H1 (cell line): ENCODE results near the gene GMEB2. TPM values are rescaled to one million over a fixed set of nuclear protein-coding genes. Genes with fewer than 3 reads are reported as not detected.

Source experiments
- CTCF ChIA-PET: fragments of 300-600 bp; sonication (Branson Sonifier 250); formaldehyde crosslinking; loops from one replicate; lab custom pipeline; 2021; ENCODE audit not compliant: partially characterized antibody; lab: Charles Lee
- POLR2A ChIA-PET: fragments of 300-600 bp; sonication (Branson Sonifier 250); formaldehyde crosslinking; loops from one replicate; lab custom pipeline; 2021; ENCODE audit warnings: inconsistent platforms; ENCODE audit not compliant: partially characterized antibody; lab: Charles Lee
- DNase-seq, 2 experiments: peaks; one replicate each; pipeline versions ENCODE4 v3.0.0 to v3.0.0-alpha.2; 2010 to 2022; ENCODE audit warnings: low spot score in 2 of 2, low read depth in 1 of 2, mixed read lengths in 1 of 2
- FAIRE-seq: peaks from 2 replicates; lab custom pipeline; 2011; peaks lifted over from hg19 to GRCh38; lab: Jason Lieb, UNC
- H2AFZ ChIP-seq: 2 replicates; pipeline ENCODE4 v1.8.1; 2012; ENCODE audit warnings: low read length, inconsistent platforms
- H2AK5ac ChIP-seq: 2 replicates; pipeline ENCODE4 v1.6.1; 2013; ENCODE audit warnings: low read depth, low read length
- H2BK120ac ChIP-seq: replicated peaks from 2 replicates; pipeline ENCODE3; 2013; ENCODE audit warnings: low read depth, low read length, inconsistent platforms
- H2BK12ac ChIP-seq: 2 replicates; pipeline ENCODE4 v1.6.1; 2013; ENCODE audit warnings: low read depth, low read length
- H2BK15ac ChIP-seq: 2 replicates; pipeline ENCODE4 v1.6.1; 2013; ENCODE audit warnings: low read length
- H2BK20ac ChIP-seq: 2 replicates; pipeline ENCODE4 v1.6.1; 2013; ENCODE audit warnings: low read length
- H2BK5ac ChIP-seq: 2 replicates; pipeline ENCODE4 v1.6.1; 2013; ENCODE audit warnings: low read depth, low read length
- H3K14ac ChIP-seq: 2 replicates; pipeline ENCODE4 v1.6.1; 2013; ENCODE audit warnings: inconsistent platforms; ENCODE audit not compliant: insufficient read length
- H3K18ac ChIP-seq: 2 replicates; pipeline ENCODE4 v1.6.1; 2013; ENCODE audit warnings: low read length; ENCODE audit errors: extremely low read depth
- H3K23ac ChIP-seq: 2 replicates; pipeline ENCODE4 v1.6.1; 2013; ENCODE audit warnings: inconsistent platforms; ENCODE audit not compliant: insufficient read length
- H3K23me2 ChIP-seq: 2 replicates; pipeline ENCODE4 v1.6.1; 2013; ENCODE audit warnings: low read depth, low read length
- H3K27ac ChIP-seq: 2 replicates; pipeline ENCODE4 v1.6.1; 2011; ENCODE audit warnings: low read depth, low read length, inconsistent platforms
- H3K27me3 ChIP-seq, 4 experiments: replicated peaks in 1 of 4; 1 replicate in 1 of 4; 2 replicates in 3 of 4; pipeline versions ENCODE4 v1.6.1 to v1.8.1; 2011 to 2013; ENCODE audit warnings: low read length in 3 of 4, mild to moderate bottlenecking in 3 of 4, inconsistent platforms in 2 of 4, mixed read lengths in 2 of 4, moderate library complexity in 1 of 4; ENCODE audit not compliant: control insufficient read depth in 3 of 4, insufficient read depth in 3 of 4; ENCODE audit errors: extremely low read depth in 1 of 4
- H3K36me3 ChIP-seq, 4 experiments: 2 replicates each; pipeline versions ENCODE4 v1.6.1 to v1.8.1; 2011 to 2013; ENCODE audit warnings: mild to moderate bottlenecking in 4 of 4, low read length in 3 of 4, moderate library complexity in 2 of 4, control low read depth in 1 of 4, inconsistent platforms in 1 of 4; ENCODE audit not compliant: insufficient read depth in 4 of 4, control insufficient read depth in 2 of 4
- H3K4ac ChIP-seq: replicated peaks from 2 replicates; pipeline ENCODE3; 2013; ENCODE audit warnings: low read length, low read depth, mixed read lengths, inconsistent platforms; ENCODE audit not compliant: insufficient read length
- H3K4me1 ChIP-seq, 4 experiments: replicated peaks in 1 of 4; 1 replicate in 1 of 4; 2 replicates in 3 of 4; pipeline versions ENCODE4 v1.6.1 to v1.8.1; 2011 to 2013; ENCODE audit warnings: low read length in 3 of 4, inconsistent platforms in 2 of 4, mixed read lengths in 1 of 4; ENCODE audit not compliant: insufficient read depth in 4 of 4, control insufficient read depth in 3 of 4
- H3K4me2 ChIP-seq, 2 experiments: 2 replicates each; pipeline versions ENCODE4 v1.6.1 to v1.8.1; 2011 to 2013; ENCODE audit warnings: low read depth in 2 of 2, low read length in 2 of 2, control low read depth in 1 of 2, inconsistent platforms in 1 of 2, mild to moderate bottlenecking in 1 of 2; ENCODE audit not compliant: insufficient read depth in 1 of 2
- H3K4me3 ChIP-seq, 4 experiments: fragments of 200-600, 300-600 bp in 1 of 4; sonication (generic), shearing (Covaris generic), sonication (Bioruptor Twin) in 1 of 4; 2 replicates each; pipeline versions ENCODE4 v1.5.1 to v1.8.1; 2011 to 2016; ENCODE audit warnings: low read length in 4 of 4, low read depth in 3 of 4, control low read depth in 2 of 4, inconsistent platforms in 2 of 4, mild to moderate bottlenecking in 2 of 4, mixed read lengths in 1 of 4, moderate library complexity in 1 of 4; ENCODE audit not compliant: insufficient read depth in 2 of 4; ENCODE audit errors: extremely low read depth in 1 of 4
- H3K56ac ChIP-seq: replicated peaks from 2 replicates; pipeline ENCODE3; 2013; ENCODE audit warnings: low read depth, mild to moderate bottlenecking, mixed read lengths, low read length, inconsistent platforms; ENCODE audit not compliant: insufficient read length
- H3K79me1 ChIP-seq: 2 replicates; pipeline ENCODE4 v1.6.1; 2013; ENCODE audit warnings: low read depth, low read length, control low read depth
- H3K79me2 ChIP-seq, 2 experiments: 2 replicates each; pipeline versions ENCODE4 v1.6.1 to v1.8.1; 2012 to 2013; ENCODE audit warnings: low read length in 2 of 2, mild to moderate bottlenecking in 2 of 2, inconsistent platforms in 1 of 2; ENCODE audit not compliant: insufficient read depth in 2 of 2, control insufficient read depth in 1 of 2
- H3K9ac ChIP-seq, 4 experiments: replicated peaks in 1 of 4; 1 replicate in 1 of 4; 2 replicates in 3 of 4; pipeline versions ENCODE4 v1.6.1 to v1.8.1; 2011 to 2013; ENCODE audit warnings: low read depth in 3 of 4, low read length in 3 of 4, control low read depth in 2 of 4, mild to moderate bottlenecking in 2 of 4, moderate library complexity in 2 of 4, inconsistent platforms in 1 of 4; ENCODE audit errors: extremely low read depth in 1 of 4
- H3K9me3 ChIP-seq, 2 experiments: 2 replicates each; pipeline versions ENCODE4 v1.6.1 to v1.8.1; 2012 to 2013; ENCODE audit warnings: mild to moderate bottlenecking in 2 of 2, moderate library complexity in 2 of 2, control low read depth in 1 of 2, inconsistent platforms in 1 of 2, low read depth in 1 of 2, low read length in 1 of 2, mixed read lengths in 1 of 2; ENCODE audit not compliant: insufficient read depth in 2 of 2
- H4K20me1 ChIP-seq, 2 experiments: replicated peaks in 1 of 2; 2 replicates each; pipeline versions ENCODE3 to v1.8.1; 2011 to 2013; ENCODE audit warnings: inconsistent platforms in 2 of 2, low read length in 2 of 2, mild to moderate bottlenecking in 1 of 2; ENCODE audit not compliant: insufficient read depth in 2 of 2, control insufficient read depth in 1 of 2
- H4K5ac ChIP-seq: 2 replicates; pipeline ENCODE4 v1.6.1; 2013; ENCODE audit warnings: low read length, low read depth, mixed read lengths, inconsistent platforms; ENCODE audit not compliant: insufficient read length
- H4K8ac ChIP-seq: 2 replicates; pipeline ENCODE4 v1.8.0; 2013; ENCODE audit warnings: mild to moderate bottlenecking, moderate library complexity, low read length, inconsistent platforms; ENCODE audit not compliant: insufficient read depth; ENCODE audit errors: extremely low read depth
- H4K91ac ChIP-seq: replicated peaks from 2 replicates; pipeline ENCODE3; 2013; ENCODE audit warnings: low read length, mixed read lengths, inconsistent platforms; ENCODE audit not compliant: insufficient read length
- BCL11A ChIP-seq, 2 experiments: IDR thresholded peaks; one replicate each; pipeline ENCODE4 v1.6.1; 2011; ENCODE audit warnings: low read depth in 2 of 2, low read length in 2 of 2, mild to moderate bottlenecking in 2 of 2
- BRCA1 ChIP-seq: IDR thresholded peaks from 2 replicates; pipeline ENCODE4 v1.6.1; 2012; ENCODE audit warnings: low read depth, low read length, improper control_type of control experiment
- CREB1 ChIP-seq: IDR thresholded peaks from 2 replicates; pipeline ENCODE4 v1.6.1; 2012; ENCODE audit warnings: inconsistent platforms
- GABPA ChIP-seq: IDR thresholded peaks from 2 replicates; pipeline ENCODE4 v1.6.1; 2011; ENCODE audit warnings: mild to moderate bottlenecking, low read length, moderate library complexity, borderline replicate concordance; ENCODE audit not compliant: insufficient read depth
- HDAC2 ChIP-seq, 2 experiments: fragments of 300-600 bp in 1 of 2; sonication (generic) in 1 of 2; IDR thresholded peaks; 2 replicates each; pipeline ENCODE4 v1.6.1; 2011 to 2012; ENCODE audit warnings: low read depth in 2 of 2, low read length in 2 of 2, mild to moderate bottlenecking in 2 of 2, moderate library complexity in 2 of 2, borderline replicate concordance in 1 of 2, inconsistent platforms in 1 of 2
- JUND ChIP-seq: IDR thresholded peaks from 2 replicates; pipeline ENCODE4 v1.6.1; 2011; ENCODE audit warnings: mild to moderate bottlenecking, improper control_type of control experiment, low read length
- KDM1A ChIP-seq: fragments of 200-600, 300-600 bp; sonication (generic); IDR thresholded peaks from 2 replicates; pipeline ENCODE4 v1.7.1; 2016; ENCODE audit warnings: mild to moderate bottlenecking, low read length, borderline replicate concordance
- POLR2AphosphoS5 ChIP-seq: IDR thresholded peaks from 2 replicates; pipeline ENCODE4 v1.6.1; 2011; ENCODE audit warnings: low read depth, low read length
- WGBS, 2 experiments: shearing (Covaris generic) in 1 of 2; methylation state at CpG; one replicate each; pipeline versions ENCODE4 v1.1.6 to v1.1.7; 2013 to 2015; ENCODE audit warnings: low lambda C conversion rate in 2 of 2, mixed read lengths in 2 of 2, inconsistent platforms in 1 of 2, low coverage in 1 of 2, missing lambda C conversion rate in 1 of 2; ENCODE audit not compliant: insufficient replicate concordance in 2 of 2, insufficient coverage in 1 of 2, insufficient read length in 1 of 2; ENCODE audit errors: extremely low coverage in 1 of 2, missing lambda C conversion rate in 1 of 2; 5-methylcytosine and 5-hydroxymethylcytosine counted together
- polyA plus RNA-seq, 7 experiments: library from polyadenylated mRNA; depleted of rRNA in 3 of 7; stranded (reverse) in 5 of 7; unstranded in 2 of 7; fragments of >200 nt in 5 of 7; fragments of 200-250 nt in 2 of 7; gene quantifications; 1 replicate in 5 of 7; 2 replicates in 1 of 7; 4 replicates in 1 of 7; pipeline versions ENCODE4 v1.2.1 to v1.2.3, GENCODE V29; 2011 to 2013; ENCODE audit warnings: missing spikeins in 2 of 7, mixed read lengths in 2 of 7
- total RNA-seq: library from RNA; stranded (reverse); fragmentation: NEBNext Ultra II Directional; extraction: Animal tissue kit (Norgen Biotek cat#: 25700); gene quantifications from 2 replicates; pipeline ENCODE4 v1.2.1, GENCODE V29; 2021
- TF ChIP-seq, protein P1 (sequence below), 3 experiments: IDR thresholded peaks; 1 replicate in 2 of 3; 2 replicates in 1 of 3; pipeline versions ENCODE4 v1.5.1 to v1.6.1; 2011; ENCODE audit warnings: low read length in 3 of 3, mild to moderate bottlenecking in 3 of 3, inconsistent platforms in 2 of 3, low read depth in 1 of 3, moderate library complexity in 1 of 3; ENCODE audit not compliant: insufficient read depth in 1 of 3; ENCODE audit errors: control extremely low read depth in 1 of 3

The GMEB2 gene
- total and polyA plus RNA-seq, 2 of the 8 experiments (the other 6 are each of a cell fraction or from before 2014, with no cell fraction given), result 12.9 to 14.2 TPM

DNA sequence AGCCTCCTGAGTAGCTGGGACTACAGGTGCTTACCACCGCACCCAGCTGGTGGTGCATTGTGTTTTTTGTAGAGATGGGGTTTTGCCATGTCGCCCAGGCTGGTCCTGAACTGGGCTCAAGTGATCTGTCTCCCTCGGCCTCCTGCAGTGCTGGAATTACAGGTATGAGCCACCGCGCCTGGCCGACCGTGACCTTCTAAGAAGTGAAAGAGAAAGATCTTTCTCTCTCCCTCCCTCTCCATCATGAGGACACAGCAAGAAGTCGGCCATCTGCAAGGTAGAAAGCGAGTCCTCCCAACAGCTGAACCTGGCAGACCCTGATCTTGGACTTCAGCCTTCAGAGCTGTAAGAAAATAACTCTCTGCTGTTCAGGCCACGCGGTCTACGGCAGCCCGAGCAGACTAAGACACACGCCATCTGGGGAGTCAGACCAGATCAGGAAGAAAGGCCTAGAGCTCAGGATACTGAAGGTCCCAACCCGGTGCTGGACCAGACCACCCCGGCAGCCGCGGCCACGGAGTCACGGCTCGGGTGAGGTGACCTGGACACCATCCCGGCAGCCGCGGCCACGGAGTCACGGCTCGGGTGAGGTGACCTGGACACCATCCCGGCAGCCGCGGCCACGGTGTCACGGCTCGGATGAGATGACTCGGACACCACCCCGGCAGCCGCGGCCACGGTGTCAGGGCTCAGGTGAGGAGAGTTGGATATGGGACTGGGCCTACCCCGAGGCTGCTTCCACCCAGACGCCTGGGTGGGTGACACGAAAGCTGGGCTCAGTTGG, 9.6 kb downstream of the GMEB2 start:
- no peak overlapping the region for H2BK20ac ChIP-seq
- no peak overlapping the region for H3K14ac ChIP-seq
- no peak overlapping the region for H3K27ac ChIP-seq
- no peak overlapping the region for H2BK120ac ChIP-seq
- H3K9ac ChIP-seq, result no peak overlapping the region
- no peak overlapping the region for H2BK5ac ChIP-seq
- no peak overlapping the region for H3K4me3 ChIP-seq
- no peak overlapping the region for H3K18ac ChIP-seq
- no peak for DNase-seq
- peaks cover 5 to 20% (median 14%) of the 10 kb centered on the region in 4 experiments; a peak in 5 of 8 replicates for H3K36me3 ChIP-seq
- H3K4ac ChIP-seq, result no peak overlapping the region
- no peak overlapping the region for H2AFZ ChIP-seq
- ChIA-PET POLR2A (interaction anchor here (0.6 to 1.4 kb wide), 5 partner anchors 10 to 1302 kb away, joined by 3 to 4 read pairs (median 3); partner anchors contain the start of gene GMEB2), CTCF (interaction anchor here (0.7 to 2.2 kb wide), 5 partner anchors 10 to 79 kb away, joined by 3 to 7 read pairs (median 5); partner anchors contain the start of gene GMEB2)
- peaks cover 9% of the 10 kb centered on the region in 2 experiments; a peak in 3 of 4 replicates for H3K9me3 ChIP-seq
- H4K20me1 ChIP-seq, result peaks cover 3 to 5% of the 10 kb centered on the region in 2 experiments
- FAIRE-seq, result no peak
- no peak overlapping the region for H4K5ac ChIP-seq
- H3K27me3 ChIP-seq, result no peaks in the 10 kb centered on the region; a peak in 2 of 7 replicates
- H2AK5ac ChIP-seq, result no peak overlapping the region
- no peak overlapping the region for H3K4me2 ChIP-seq
- no peak overlapping the region for H4K8ac ChIP-seq
- no peak overlapping the region for H2BK15ac ChIP-seq
- peaks cover 0 to 33% of the 10 kb centered on the region in 2 experiments; a peak in 2 of 4 replicates for H3K79me2 ChIP-seq
- no peak overlapping the region for H3K23ac ChIP-seq
- no peak for TF ChIP-seq HDAC2 (IDR thresholded peaks at IDR 0.05; ENCODE audit: borderline replicate concordance in 1 of 2, low read depth in 2 of 2, low read length in 2 of 2)
- no peak for TF ChIP-seq KDM1A
- TF ChIP-seq GABPA, result no peak
- no peak for TF ChIP-seq CREB1
- TF ChIP-seq BRCA1, result no peak
- no peak for TF ChIP-seq JUND
- TF ChIP-seq POLR2AphosphoS5, result no peak
- no peak for TF ChIP-seq BCL11A (IDR thresholded peaks at IDR 0.05; ENCODE audit: low read depth in 2 of 2, low read length in 2 of 2)
- TF ChIP-seq, protein P1, sequence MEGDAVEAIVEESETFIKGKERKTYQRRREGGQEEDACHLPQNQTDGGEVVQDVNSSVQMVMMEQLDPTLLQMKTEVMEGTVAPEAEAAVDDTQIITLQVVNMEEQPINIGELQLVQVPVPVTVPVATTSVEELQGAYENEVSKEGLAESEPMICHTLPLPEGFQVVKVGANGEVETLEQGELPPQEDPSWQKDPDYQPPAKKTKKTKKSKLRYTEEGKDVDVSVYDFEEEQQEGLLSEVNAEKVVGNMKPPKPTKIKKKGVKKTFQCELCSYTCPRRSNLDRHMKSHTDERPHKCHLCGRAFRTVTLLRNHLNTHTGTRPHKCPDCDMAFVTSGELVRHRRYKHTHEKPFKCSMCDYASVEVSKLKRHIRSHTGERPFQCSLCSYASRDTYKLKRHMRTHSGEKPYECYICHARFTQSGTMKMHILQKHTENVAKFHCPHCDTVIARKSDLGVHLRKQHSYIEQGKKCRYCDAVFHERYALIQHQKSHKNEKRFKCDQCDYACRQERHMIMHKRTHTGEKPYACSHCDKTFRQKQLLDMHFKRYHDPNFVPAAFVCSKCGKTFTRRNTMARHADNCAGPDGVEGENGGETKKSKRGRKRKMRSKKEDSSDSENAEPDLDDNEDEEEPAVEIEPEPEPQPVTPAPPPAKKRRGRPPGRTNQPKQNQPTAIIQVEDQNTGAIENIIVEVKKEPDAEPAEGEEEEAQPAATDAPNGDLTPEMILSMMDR (IDR thresholded peaks at IDR 0.05; ENCODE audit: control extremely low read depth in 1 of 3, insufficient read depth in 1 of 3, low read depth in 1 of 3, low read length in 3 of 3), result no peak
- TF ChIP-seq, all 59 proteins: peak for 0
- Histone ChIP-seq H3K4me1 (no peaks in the 10 kb centered on the region; a peak in 1 of 7 replicates), H3K56ac (no peak overlapping the region), H4K91ac (no peak overlapping the region), H2BK12ac (no peak overlapping the region), H3K79me1 (peaks cover 8% of the 10 kb centered on the region), H3K23me2 (no peaks in the 10 kb centered on the region)
- 95% methylated on average over 39 of the region's 41 CpGs; no CpG with 5 or more reads in 1 of the 2 experiments for WGBS, 2 experiments
